Stimulated activated CD8-positive, alpha-beta memory T cell treated with anti-CD3 and anti-CD28 coated beads, Interleukin-15, amount 100 ng/mL, for 4 hours (primary cell): ENCODE measurements around the gene SART1.
A peak's percentile ranks its signal among the peaks of the same experiment; 100 is the strongest.

Experiments
- DNase-seq, 2 donors: peaks; one replicate each; pipeline ENCODE4 v3.0.0-alpha.2; 2020; ENCODE audit warnings: low read depth in 2 of 2

The SART1 gene

GRCh38 chr11:65967329-65967934 lies 5.9 kb downstream of the SART1 start:
- no peak for DNase-seq

- DNase-seq: no peak
Observed at GRCh38 chr11:65968600-65969482, 7.3 kb downstream of the SART1 start.

GRCh38 chr11:65972116-65972515 lies 10.6 kb downstream of the SART1 start:
- DNase-seq: no peak

- DNase-seq: no peak
Observed at GRCh38 chr11:65973439-65974110, 12.0 kb downstream of the SART1 start.

GRCh38 chr11:65975771-65976170 lies 14.2 kb downstream of the SART1 start:
- DNase-seq: no peak

GRCh38 chr11:65976216-65977176 lies 15.0 kb downstream of the SART1 start:
- no peak for DNase-seq

GRCh38 chr11:65977621-65978390 lies 16.3 kb downstream of the SART1 start:
- DNase-seq: no peak

GRCh38 chr11:65978391-65979238 lies 17.1 kb downstream of the SART1 start:
- no peak for DNase-seq

GRCh38 chr11:65979261-65979759 lies 17.8 kb downstream of the SART1 start:
- no peak for DNase-seq

- no peak for DNase-seq
Observed at GRCh38 chr11:65981101-65981740, 19.7 kb downstream of the SART1 start.

GRCh38 chr11:65981972-65982823 lies 20.7 kb downstream of the SART1 start:
- DNase-seq: no peak

GRCh38 chr11:65982824-65983588 lies 21.5 kb downstream of the SART1 start:
- DNase-seq: no peak

- no peak for DNase-seq
Observed at GRCh38 chr11:65983589-65983987, 22.1 kb downstream of the SART1 start.

- no peak for DNase-seq
Observed at GRCh38 chr11:65987336-65987735, 25.8 kb downstream of the SART1 start.

GRCh38 chr11:65988791-65989592 lies 27.5 kb downstream of the SART1 start:
- peak; percentile 65 to 85 for DNase-seq

GRCh38 chr11:65992056-65992455 lies 30.5 kb downstream of the SART1 start:
- DNase-seq: no peak

GRCh38 chr11:65997286-65997685 lies 35.8 kb downstream of the SART1 start:
- no peak for DNase-seq
